ENCODE results near the gene TRIML2. TPM values are rescaled to one million over a fixed set of nuclear protein-coding genes. Genes with fewer than 3 reads are reported as not detected.
"Not testable (repeated sequence)": the region's sequence is repeated elsewhere in the genome, so short reads cannot be mapped to it uniquely, and the experiment has no call there.

Gene TRIML2
- total and polyA plus RNA-seq, 8 donors: not detected

DNA sequence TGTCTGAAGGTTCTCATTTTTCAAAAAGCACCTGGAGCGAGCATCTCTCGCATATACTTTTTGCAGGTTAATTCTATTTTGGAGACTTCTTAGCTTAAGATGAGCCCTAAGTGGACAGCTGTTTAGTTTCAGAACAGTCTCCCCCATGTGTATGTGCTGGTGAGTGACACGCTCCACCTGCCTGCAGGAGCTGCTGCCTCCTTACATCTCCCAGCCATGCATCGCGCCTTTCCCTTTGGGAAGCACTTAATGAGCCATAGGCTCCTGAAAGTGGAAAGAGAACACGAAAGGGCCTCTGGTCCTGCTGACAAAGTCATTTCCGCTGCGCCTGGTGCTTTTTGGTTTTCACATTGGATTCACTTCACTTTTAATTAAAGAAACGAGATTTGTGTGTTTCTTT is 56.1 kb downstream of the TRIML2 start:
- 86 to 89% (median 87%) methylated on average over 9 of the region's 9 CpGs for WGBS, 5 donors
- Histone ChIP-seq H3K27me3 (no peaks in the 10 kb centered on the region), H3K9me3 (peaks cover 0 to 4% (median 0%) of the 10 kb centered on the region in 4 donors), H3K27ac (no peak overlapping the region), H3K36me3 (no peaks in the 10 kb centered on the region), H3K4me3 (no peak overlapping the region), H3K4me1 (no peaks in the 10 kb centered on the region)
- TF ChIP-seq POLR2A (IDR thresholded peaks at IDR 0.05): no peak
- no peak for TF ChIP-seq POLR2AphosphoS5 (IDR thresholded peaks at IDR 0.05)
- TF ChIP-seq, protein P1, sequence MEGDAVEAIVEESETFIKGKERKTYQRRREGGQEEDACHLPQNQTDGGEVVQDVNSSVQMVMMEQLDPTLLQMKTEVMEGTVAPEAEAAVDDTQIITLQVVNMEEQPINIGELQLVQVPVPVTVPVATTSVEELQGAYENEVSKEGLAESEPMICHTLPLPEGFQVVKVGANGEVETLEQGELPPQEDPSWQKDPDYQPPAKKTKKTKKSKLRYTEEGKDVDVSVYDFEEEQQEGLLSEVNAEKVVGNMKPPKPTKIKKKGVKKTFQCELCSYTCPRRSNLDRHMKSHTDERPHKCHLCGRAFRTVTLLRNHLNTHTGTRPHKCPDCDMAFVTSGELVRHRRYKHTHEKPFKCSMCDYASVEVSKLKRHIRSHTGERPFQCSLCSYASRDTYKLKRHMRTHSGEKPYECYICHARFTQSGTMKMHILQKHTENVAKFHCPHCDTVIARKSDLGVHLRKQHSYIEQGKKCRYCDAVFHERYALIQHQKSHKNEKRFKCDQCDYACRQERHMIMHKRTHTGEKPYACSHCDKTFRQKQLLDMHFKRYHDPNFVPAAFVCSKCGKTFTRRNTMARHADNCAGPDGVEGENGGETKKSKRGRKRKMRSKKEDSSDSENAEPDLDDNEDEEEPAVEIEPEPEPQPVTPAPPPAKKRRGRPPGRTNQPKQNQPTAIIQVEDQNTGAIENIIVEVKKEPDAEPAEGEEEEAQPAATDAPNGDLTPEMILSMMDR (IDR thresholded peaks at IDR 0.05): no peak
- TF ChIP-seq EP300 (IDR thresholded peaks at IDR 0.05): no peak
- no peak for DNase-seq
- intact Hi-C loops (cut with DNase I; ENCODE audit: low total_unique reads): no loop called here

DNA sequence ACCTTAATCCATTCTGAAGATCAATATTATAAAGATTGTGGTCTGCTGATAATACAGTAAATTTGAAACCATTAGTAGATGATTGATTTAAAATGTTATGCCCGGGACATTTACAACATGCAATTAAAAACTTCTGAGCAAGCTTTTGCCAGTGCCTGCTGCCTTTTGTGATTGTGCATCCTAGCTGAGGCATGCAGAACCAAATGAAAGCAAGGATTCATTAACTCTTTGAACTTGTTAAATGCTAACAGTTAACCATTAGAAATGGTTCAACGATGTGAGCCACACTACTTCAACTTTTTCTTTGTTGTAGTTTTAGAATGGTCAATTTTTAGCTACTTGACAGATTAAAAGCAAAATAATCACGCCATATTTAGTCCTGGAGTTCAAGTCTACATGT is 62.7 kb downstream of the TRIML2 start:
- Histone ChIP-seq H3K27ac (no peak overlapping the region), H3K27me3 (no peaks in the 10 kb centered on the region), H3K4me3 (no peak overlapping the region), H3K36me3 (no peaks in the 10 kb centered on the region), H3K4me1 (no peaks in the 10 kb centered on the region), H3K9me3 (peaks cover 0 to 11% (median 6%) of the 10 kb centered on the region in 4 donors)
- 48 to 72% (median 65%) methylated on average over 3 of the region's 3 CpGs for WGBS, 5 donors
- TF ChIP-seq POLR2AphosphoS5 (IDR thresholded peaks at IDR 0.05) (no peak), EP300 (IDR thresholded peaks at IDR 0.05) (no peak), POLR2A (IDR thresholded peaks at IDR 0.05) (no peak)
- TF ChIP-seq, protein P1 (IDR thresholded peaks at IDR 0.05): no peak
- DNase-seq: no peak
- intact Hi-C loops (cut with DNase I; ENCODE audit: low total_unique reads): no loop called here

DNA sequence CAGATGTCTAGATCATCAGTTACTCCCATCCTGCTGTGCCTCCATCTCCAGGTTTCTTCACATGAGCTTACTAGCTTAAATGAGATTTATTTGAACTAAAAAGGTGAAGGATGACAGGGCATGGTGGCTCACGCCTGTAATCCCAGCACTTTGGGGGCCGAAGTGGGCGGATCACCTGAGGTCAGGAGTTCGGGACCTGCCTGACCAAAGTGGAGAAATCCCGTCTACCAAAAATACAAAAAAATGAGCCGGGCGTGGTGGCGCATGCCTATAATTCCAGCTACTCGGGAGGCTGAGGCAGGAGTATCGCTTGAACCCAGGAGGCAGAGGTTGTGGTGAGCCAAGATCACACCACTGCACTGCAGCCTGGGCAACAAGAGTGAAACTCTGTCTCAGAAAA is 63.9 kb downstream of the TRIML2 start:
- not testable (repeated sequence) for H3K4me1 ChIP-seq

DNA sequence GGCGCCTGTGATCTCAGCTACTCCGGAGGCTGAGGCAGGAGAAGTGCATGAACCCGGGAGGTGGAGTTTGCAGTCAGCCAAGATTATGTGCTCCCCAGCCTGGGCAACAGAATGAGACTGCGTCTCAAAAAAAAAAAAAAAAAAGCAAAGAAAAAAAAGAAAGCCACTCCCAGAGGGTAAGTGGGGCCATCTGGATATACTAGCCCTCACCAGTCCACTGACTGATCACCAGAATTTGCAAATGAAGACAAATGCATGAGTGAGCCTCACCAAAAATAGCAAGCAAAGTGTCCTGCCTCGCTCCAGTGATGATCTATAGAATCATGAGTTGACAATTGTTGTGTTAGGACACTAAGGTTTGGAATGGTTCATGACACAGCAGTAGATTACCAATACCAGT is 66.2 kb downstream of the TRIML2 start:
- Histone ChIP-seq H3K4me1 (no peaks in the 10 kb centered on the region), H3K36me3 (no peaks in the 10 kb centered on the region), H3K27ac (no peak overlapping the region), H3K4me3 (no peak overlapping the region), H3K27me3 (no peaks in the 10 kb centered on the region), H3K9me3 (peaks cover 0 to 15% (median 13%) of the 10 kb centered on the region in 4 donors)
- no peak for TF ChIP-seq POLR2AphosphoS5 (IDR thresholded peaks at IDR 0.05)
- TF ChIP-seq, protein P1 (IDR thresholded peaks at IDR 0.05): no peak
- TF ChIP-seq POLR2A (IDR thresholded peaks at IDR 0.05): no peak
- no peak for TF ChIP-seq EP300 (IDR thresholded peaks at IDR 0.05)
- no peak for DNase-seq
- intact Hi-C loops (cut with DNase I; ENCODE audit: low total_unique reads): no loop called here
- WGBS, 5 donors: 77 to 94% (median 89%) methylated on average over 2 to 5 of the region's 5 CpGs

More for the DNA sequence above, 63.9 kb downstream of the TRIML2 start:
- H3K36me3 ChIP-seq; H3K4me3 ChIP-seq; H3K27me3 ChIP-seq; H3K27ac ChIP-seq; DNase-seq; intact Hi-C loops (cut with DNase I; ENCODE audit: low total_unique reads): not testable (repeated sequence)
- peaks cover 0 to 15% (median 13%) of the 10 kb centered on the region in 4 donors for H3K9me3 ChIP-seq
- WGBS, 5 donors: 89 to 94% (median 93%) methylated on average over 10 of the region's 10 CpGs

DNA sequence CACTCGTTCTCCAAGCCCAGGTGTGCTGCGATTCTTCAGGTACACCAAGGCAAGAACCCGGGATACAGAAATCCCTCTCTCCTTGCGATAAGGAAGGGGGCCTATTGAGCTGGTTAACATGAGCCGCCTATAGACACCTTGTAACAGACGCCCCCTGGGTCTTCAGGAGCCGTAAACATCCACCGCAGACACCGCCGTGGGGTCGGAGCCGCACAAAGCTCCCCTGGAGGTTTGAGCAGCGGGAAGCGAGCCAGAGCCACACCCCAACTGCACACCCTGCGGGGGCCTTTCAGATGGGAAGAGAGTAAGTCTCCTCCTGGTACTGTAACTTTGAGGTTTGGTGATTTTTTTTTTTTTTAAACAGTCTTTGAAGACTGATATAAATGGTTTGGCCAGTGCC is 67.2 kb downstream of the TRIML2 start:
- 52 to 84% (median 71%) methylated on average over 10 to 15 of the region's 15 CpGs for WGBS, 5 donors

More for the DNA sequence above, 67.2 kb downstream of the TRIML2 start:
- H3K4me3 ChIP-seq: no peak overlapping the region
- no peaks in the 10 kb centered on the region for H3K4me1 ChIP-seq
- H3K27ac ChIP-seq: no peak overlapping the region
- DNase-seq: no peak
- H3K36me3 ChIP-seq: no peaks in the 10 kb centered on the region
- peaks cover 0 to 15% (median 13%) of the 10 kb centered on the region in 4 donors for H3K9me3 ChIP-seq
- no peaks in the 10 kb centered on the region for H3K27me3 ChIP-seq
- TF ChIP-seq EP300 (IDR thresholded peaks at IDR 0.05): no peak
- TF ChIP-seq, protein P1 (IDR thresholded peaks at IDR 0.05): no peak
- no peak for TF ChIP-seq POLR2A (IDR thresholded peaks at IDR 0.05)
- no peak for TF ChIP-seq POLR2AphosphoS5 (IDR thresholded peaks at IDR 0.05)
- intact Hi-C loops (cut with DNase I; ENCODE audit: low total_unique reads): no loop called here
